ENCODE data around the gene LRRC45.

Gene LRRC45

GRCh38 chr17:82062984-82063368, 39.9 kb downstream of the LRRC45 start:
- DNase-seq (ENCODE audit: low read depth): no peak
- no peak for TF ChIP-seq CTCF (IDR thresholded peaks at IDR 0.05; ENCODE audit: low read length, missing control alignments)
- no peak overlapping the region for H3K4me3 ChIP-seq (replicated peaks; ENCODE audit: low read depth, low read length)

GRCh38 chr17:82063424-82064415, 40.6 kb downstream of the LRRC45 start:
- DNase-seq (ENCODE audit: low read depth): no peak
- no peak overlapping the region for H3K4me3 ChIP-seq (replicated peaks; ENCODE audit: low read depth, low read length)
- TF ChIP-seq CTCF (IDR thresholded peaks at IDR 0.05; ENCODE audit: low read length, missing control alignments): no peak

GRCh38 chr17:82064433-82065192, 41.5 kb downstream of the LRRC45 start:
- no peak for TF ChIP-seq CTCF (IDR thresholded peaks at IDR 0.05; ENCODE audit: low read length, missing control alignments)
- no peak for DNase-seq (ENCODE audit: low read depth)
- peak overlapping the region; percentile 73 for H3K4me3 ChIP-seq (replicated peaks; ENCODE audit: low read depth, low read length)

GRCh38 chr17:82065193-82065637, 42.1 kb downstream of the LRRC45 start:
- peak; percentile 31 for DNase-seq (ENCODE audit: low read depth)
- peak overlapping the region; percentile 73 for H3K4me3 ChIP-seq (replicated peaks; ENCODE audit: low read depth, low read length)
- no peak for TF ChIP-seq CTCF (IDR thresholded peaks at IDR 0.05; ENCODE audit: low read length, missing control alignments)

- peak; percentile 58 for DNase-seq (ENCODE audit: low read depth)
- TF ChIP-seq CTCF (IDR thresholded peaks at IDR 0.05; ENCODE audit: low read length, missing control alignments): no peak
- H3K4me3 ChIP-seq (replicated peaks; ENCODE audit: low read depth, low read length): peak within 1 kb of the TSS; percentile 73
Observed at GRCh38 chr17:82065638-82066303, 42.7 kb downstream of the LRRC45 start, which contains the start of gene DUS1L. Gene DUS1L, minus strand, starts transcription at chr17:82065804. Its CDS starts 745 bp downstream, at chr17:82065059.

GRCh38 chr17:82070611-82071010, 47.5 kb downstream of the LRRC45 start:
- no peak overlapping the region for H3K4me3 ChIP-seq (replicated peaks; ENCODE audit: low read depth, low read length)
- no peak for TF ChIP-seq CTCF (IDR thresholded peaks at IDR 0.05; ENCODE audit: low read length, missing control alignments)
- DNase-seq (ENCODE audit: low read depth): no peak
